ENCODE measurements around the gene CD180. TPM values are rescaled to one million over a fixed set of nuclear protein-coding genes. Genes with fewer than 3 reads are reported as not detected.

CD180 gene
- total RNA-seq = 1 to 10 TPM; 1.2 to 9.2 (median 2.5) TPM

GRCh38 chr5:67196537-67197059 is at the start of gene CD180:
Gene CD180 (minus strand): TSS chr5:67196799. CDS start chr5:67196641, 158 bp downstream.
- DNase-seq (ENCODE audit: low spot score) = no peak
- no peak for TF ChIP-seq CTCF (IDR thresholded peaks at IDR 0.05)
- ATAC-seq (ENCODE audit: low FRiP score) = no peak

- peak; percentile 70 for ATAC-seq (ENCODE audit: low FRiP score)
- peak in 1 of 3 donors; percentile 41 for TF ChIP-seq CTCF (IDR thresholded peaks at IDR 0.05)
- DNase-seq (ENCODE audit: low spot score) = no peak
These were observed 49.5 kb upstream of the CD180 start for GRCh38 chr5:67246108-67246507.

GRCh38 chr5:67245259-67245846 is 48.8 kb upstream of the CD180 start:
- ATAC-seq (ENCODE audit: low FRiP score) (no peak), DNase-seq (ENCODE audit: low spot score) (no peak)
- TF ChIP-seq CTCF (IDR thresholded peaks at IDR 0.05) = no peak

- TF ChIP-seq CTCF (IDR thresholded peaks at IDR 0.05) = no peak
- DNase-seq (ENCODE audit: low spot score) = no peak
- ATAC-seq (ENCODE audit: low FRiP score) = peak; percentile 27
These were observed 47.8 kb upstream of the CD180 start for GRCh38 chr5:67244345-67244793.

GRCh38 chr5:67243944-67244343 is 47.3 kb upstream of the CD180 start:
- ATAC-seq (ENCODE audit: low FRiP score) (no peak), DNase-seq (ENCODE audit: low spot score) (no peak)
- TF ChIP-seq CTCF (IDR thresholded peaks at IDR 0.05) = no peak

- no peak for TF ChIP-seq CTCF (IDR thresholded peaks at IDR 0.05)
- no peak for DNase-seq (ENCODE audit: low spot score)
- no peak for ATAC-seq (ENCODE audit: low FRiP score)
These were observed 46.8 kb upstream of the CD180 start for GRCh38 chr5:67243349-67243748.

- no peak for DNase-seq (ENCODE audit: low spot score)
- ATAC-seq (ENCODE audit: low FRiP score) = no peak
- TF ChIP-seq CTCF (IDR thresholded peaks at IDR 0.05) = no peak
These were observed 44.7 kb upstream of the CD180 start for GRCh38 chr5:67241326-67241725.
